Mesenteric fat pad (tissue), 1 donor: ENCODE measurements around the gene TCERG1L. TPM values are rescaled to one million over a fixed set of nuclear protein-coding genes. Genes with fewer than 3 reads are reported as not detected.

Source experiments
- DNase-seq: peaks from one replicate; pipeline ENCODE4 v3.0.0-alpha.2; 2020; ENCODE audit warnings: low spot score
- total RNA-seq: library from RNA; stranded (reverse); fragmentation: NEBNext Ultra II Directional; extraction: Animal tissue kit (Norgen Biotek cat#: 25700); gene quantifications from one replicate; pipeline ENCODE4 v1.2.1, GENCODE V29; 2021
- donor health status: DM: yes; HTN: yes; CAD: no.

The TCERG1L gene
- total RNA-seq, 1 donor from 2014 or later = not detected

- DNase-seq = no peak
These were observed 220.5 kb downstream of the TCERG1L start for GRCh38 chr10:131090761-131091661.

GRCh38 chr10:131089861-131090260 lies 221.7 kb downstream of the TCERG1L start:
- no peak for DNase-seq

- no peak for DNase-seq
These were observed 222.4 kb downstream of the TCERG1L start for GRCh38 chr10:131089150-131089549.

DNA sequence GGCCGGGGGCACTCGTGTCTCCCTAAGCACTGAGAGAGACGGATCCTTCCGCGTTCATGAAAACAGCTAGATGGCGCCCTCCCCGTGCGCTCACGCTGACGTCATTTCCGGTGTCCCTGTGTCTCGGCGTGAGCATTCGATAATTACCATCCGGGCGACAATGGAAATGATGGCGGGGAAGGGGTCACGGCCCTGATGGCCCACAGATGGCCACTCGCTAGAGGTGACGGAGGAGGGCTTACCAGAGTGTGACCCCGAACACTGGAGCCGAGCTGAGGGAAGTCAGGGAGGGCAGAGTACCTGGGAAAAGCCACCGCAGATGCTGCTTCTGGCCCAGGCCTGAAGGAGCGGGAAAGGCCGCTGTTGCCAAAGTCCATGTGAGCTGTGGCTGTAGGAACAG lies 222.9 kb downstream of the TCERG1L start:
- no peak for DNase-seq

DNA sequence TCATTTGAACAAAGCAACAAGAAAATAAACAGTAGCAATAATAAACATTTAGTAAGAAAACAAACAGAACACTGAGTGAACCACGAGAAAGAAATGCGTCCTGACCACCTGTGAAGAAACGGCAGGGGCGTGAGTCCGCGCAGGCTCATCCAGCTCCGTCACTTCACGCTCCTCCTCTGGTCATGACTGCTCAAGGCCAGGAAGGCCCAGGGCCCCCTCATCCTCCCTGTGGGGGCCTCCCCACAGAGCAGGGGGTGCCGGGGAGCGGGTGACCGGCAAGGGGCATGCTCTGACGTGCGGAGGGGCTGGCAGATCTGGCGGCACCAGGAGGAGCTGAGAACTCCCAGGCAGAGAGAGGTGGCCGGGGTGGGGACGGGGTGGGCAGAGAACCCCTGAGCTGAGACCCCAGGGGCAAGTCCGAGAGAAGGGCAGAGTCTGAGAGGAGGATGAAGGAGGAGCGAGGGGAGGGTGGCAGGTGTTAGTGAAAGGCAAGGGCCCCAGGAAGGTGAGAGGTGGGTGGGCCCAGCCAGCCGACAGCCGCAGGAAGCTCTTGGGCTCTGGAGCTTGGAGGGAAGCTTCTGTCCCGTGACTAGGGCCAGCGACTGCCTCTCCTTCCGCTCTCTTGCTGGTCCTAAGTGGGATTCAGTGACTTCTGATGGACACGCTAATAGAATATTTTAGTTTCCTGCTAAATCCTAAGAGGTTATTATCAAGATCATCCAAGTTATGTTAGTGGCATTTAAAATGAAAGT lies 223.9 kb downstream of the TCERG1L start:
- no peak for DNase-seq

DNA sequence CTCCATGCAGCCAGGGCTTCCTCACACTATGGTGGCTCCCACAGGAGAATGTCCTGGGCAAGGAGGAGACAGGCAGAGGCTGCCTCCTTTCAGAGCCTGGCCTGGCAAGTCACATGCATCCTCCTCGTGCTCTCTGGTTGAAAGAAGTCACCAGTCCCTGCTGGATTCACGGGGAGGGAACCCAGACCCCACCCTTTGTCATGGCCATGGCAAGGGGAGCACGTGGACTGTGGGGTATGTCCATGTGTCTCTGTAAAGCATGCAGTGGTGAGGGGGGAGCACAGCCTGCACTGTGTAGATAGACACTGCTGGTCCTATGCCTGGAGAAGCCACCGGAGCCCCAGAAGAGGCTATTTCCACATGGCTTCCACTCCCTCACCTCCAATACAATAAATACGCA lies 225.0 kb downstream of the TCERG1L start:
- DNase-seq = no peak

DNA sequence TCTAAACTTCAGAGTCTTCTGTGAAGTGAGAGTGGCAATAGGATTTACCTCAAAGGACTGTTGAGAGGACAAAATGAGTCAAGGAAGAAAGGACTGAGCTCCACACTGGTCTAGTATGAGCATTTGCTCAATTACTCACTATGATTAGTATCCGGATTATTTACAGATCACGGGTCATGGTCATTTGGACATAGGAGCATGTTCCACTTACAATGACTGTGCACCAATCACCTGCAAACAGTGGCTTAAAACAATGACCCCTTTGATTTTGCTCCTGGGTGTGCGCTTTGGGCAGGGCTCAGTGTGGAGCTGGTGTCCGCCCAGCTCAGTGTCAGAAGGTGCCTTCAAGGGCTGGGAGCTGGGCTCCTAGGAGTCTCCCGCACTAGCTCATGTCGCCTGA lies 225.4 kb downstream of the TCERG1L start:
- DNase-seq = no peak

DNA sequence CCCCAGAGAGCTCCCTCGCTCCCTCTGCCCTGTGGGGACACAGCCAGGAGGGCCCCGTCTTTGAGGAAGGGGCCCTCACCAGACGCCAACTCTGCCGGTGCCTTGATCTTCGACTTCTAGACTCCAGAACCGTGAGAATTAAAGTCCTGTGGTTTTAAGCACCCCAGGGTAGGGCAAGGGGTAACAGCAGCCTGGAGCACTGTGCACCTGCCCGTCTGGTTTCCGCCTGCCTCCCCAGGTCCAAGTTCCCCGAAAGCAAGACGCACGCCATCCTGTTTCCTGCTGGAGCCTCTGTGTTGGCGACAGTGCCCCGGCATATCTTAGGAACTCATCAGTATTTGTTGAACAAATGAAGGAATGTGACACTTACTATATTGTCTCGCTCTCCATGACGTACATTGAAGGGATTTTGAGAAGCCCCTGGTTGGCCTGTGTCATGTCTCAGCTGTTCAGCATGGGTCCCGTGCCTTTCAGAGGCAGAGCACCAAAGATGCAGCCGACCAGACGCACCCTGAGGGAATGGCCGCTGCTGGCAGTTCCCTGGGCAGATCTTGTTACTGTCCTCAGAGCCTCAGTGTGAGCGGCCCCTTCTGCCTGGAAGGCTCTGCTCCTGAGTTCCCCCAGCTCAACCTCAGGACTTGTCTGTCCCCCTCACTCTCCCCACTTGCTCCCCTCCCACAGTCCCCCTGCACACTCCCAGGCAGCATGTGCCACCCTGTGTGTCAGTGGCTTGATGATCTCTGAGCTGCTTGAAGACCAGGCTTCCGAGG lies 226.2 kb downstream of the TCERG1L start:
- DNase-seq = no peak

GRCh38 chr10:131084791-131085090 lies 226.8 kb downstream of the TCERG1L start:
- no peak for DNase-seq

GRCh38 chr10:131083915-131084790 lies 227.4 kb downstream of the TCERG1L start:
- DNase-seq = no peak

GRCh38 chr10:131082991-131083481 lies 228.5 kb downstream of the TCERG1L start:
- no peak for DNase-seq

DNA sequence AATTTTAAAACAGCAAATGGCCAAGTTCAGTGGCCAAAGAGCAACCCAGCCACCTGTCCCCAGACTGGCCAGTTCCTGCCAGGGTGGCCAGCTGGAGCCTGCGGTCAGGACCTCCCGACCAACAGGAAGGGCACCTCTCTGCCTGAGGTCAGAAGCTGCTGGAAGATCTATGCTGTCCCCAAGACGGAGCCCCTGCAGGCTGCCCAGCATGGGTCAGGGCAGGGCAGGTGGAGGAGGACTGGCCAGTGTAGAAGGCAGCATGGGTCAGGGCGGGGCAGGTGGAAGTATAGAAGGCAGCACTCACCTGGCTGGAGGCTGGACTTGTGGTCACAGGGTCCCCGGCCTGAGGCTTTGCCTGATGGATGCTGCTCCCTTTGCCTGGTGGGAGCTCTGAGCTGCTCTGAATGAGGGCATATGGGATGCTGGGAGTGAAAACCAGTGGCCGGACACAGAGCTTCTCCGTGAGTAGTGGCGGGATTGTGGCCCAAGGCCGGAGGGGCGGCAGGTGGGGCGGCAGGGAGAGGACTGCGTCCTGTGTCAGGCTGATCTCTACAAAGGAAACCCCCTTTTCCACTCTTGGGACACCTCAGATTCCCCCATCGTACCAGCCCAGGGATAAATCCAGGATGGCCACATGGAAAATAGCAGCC lies 229.2 kb downstream of the TCERG1L start:
- peak; percentile 71 for DNase-seq

- peak; percentile 78 for DNase-seq
These were observed 229.7 kb downstream of the TCERG1L start for GRCh38 chr10:131081786-131082185.

DNA sequence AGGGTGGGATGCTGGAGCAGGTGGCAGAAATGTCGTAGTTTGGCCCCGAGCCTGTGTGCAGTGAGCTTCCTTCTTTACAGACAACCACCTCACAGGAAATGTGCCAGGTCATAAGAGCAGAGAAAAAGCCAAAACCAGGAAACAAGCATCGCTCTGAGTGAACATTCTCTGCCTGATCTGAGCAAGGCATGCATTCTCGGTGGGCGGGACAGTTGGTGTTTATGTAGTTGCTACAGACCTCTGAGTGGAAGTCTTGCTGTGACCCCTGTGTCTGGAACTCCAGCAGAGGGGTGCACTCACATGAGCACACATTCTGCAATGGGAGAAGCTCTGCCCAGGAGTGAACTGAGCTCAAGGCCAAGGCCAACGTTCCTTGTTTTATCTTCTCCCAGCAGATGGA lies 230.1 kb downstream of the TCERG1L start:
- DNase-seq = peak; percentile 20

DNA sequence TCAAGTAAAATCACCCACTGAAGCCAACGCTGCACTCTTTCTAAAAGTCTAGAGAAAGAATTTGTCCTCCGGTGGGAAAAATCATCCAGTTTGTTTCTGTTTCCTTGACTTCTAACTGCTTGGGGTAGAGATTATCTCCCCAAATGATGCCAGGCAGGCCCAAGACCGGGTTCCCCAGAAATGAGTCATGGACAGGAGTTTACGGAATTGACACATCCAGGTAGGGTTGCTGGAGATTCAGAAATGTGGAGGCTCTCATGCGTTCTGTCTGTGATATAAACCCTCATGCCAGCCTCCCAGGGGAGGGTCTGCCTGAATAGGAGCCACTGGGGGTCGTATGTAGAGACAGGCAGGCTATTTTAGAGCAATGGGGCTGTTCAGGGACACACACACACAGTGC lies 230.9 kb downstream of the TCERG1L start:
- no peak for DNase-seq

GRCh38 chr10:131079314-131079713 lies 232.2 kb downstream of the TCERG1L start:
- peak; percentile 81 for DNase-seq

DNA sequence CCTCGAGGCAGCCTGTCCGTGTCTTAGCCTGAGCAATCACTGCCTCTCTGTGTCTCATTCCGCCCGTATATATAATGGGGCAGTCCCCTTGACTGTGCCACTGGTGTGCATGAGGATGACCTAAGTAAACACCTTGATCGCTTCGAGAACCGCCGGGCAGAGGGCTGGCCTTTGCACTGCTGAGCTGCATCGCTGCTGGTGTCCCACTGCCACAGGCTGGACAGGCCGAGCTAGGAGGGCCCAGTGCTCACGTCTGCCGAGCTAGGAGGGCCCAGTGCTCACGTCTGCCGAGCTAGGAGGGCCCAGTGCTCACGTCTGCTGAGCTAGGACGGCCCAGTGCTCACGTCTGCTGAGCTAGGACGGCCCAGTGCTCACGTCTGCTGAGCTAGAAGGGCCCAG lies 232.6 kb downstream of the TCERG1L start:
- DNase-seq = peak; percentile 53

DNA sequence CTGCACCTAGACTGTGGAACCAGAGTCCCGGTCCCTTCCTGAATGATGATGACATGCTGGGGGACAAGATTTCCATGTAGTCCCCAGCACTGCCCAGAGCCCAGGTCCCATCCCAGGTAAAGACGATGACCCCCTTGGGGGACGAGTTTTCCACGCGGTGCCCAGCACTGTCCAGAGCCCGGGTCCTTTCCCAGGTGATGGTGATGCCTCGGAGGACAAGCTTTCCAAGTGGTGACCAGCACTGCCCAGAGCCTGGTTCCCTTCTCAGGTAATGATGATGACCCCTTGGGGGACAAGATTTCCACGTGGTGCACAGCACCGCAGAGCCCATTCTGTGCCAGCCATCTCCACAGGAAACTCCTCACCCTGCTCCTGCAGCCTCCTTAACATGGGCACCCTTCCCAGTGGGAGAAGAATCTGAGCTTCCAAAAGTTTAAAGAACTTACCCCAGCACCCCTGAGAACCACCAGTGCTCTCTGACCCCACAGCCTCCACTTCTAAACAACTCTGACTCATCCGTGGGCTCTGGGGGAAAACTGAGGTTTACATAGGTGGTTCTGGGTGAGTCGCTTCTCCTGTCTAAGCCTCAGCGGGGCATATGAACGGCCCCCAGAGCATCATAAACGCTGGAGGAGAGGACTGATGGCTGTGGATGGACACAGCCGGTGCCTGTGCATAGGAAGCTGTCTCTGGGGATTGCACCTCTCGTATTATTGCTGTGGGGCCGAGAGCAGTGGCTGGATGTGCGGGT lies 233.2 kb downstream of the TCERG1L start:
- DNase-seq = peak; percentile 89

DNA sequence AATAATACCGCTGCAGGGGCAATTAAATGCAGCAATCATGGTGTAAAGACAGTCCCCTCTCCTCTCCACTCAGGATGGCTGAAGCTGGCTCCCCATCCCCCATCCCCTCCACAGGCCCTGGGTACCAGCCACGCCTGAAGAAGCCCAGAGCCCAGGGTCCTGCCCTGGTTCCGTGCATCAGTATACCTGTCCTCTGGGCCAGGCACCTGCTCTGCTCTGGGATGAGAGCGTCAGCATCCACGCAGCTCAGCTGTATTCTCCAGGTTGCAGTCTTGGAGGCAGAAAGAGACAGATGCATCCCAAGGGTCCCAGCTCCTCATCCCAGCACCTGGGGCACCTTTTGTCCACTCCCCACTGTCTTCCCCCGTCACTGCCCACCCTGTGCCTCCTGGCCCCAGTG lies 233.8 kb downstream of the TCERG1L start:
- no peak for DNase-seq
